ENCODE results near the gene ADAMTS2.

ADAMTS2 gene

DNA sequence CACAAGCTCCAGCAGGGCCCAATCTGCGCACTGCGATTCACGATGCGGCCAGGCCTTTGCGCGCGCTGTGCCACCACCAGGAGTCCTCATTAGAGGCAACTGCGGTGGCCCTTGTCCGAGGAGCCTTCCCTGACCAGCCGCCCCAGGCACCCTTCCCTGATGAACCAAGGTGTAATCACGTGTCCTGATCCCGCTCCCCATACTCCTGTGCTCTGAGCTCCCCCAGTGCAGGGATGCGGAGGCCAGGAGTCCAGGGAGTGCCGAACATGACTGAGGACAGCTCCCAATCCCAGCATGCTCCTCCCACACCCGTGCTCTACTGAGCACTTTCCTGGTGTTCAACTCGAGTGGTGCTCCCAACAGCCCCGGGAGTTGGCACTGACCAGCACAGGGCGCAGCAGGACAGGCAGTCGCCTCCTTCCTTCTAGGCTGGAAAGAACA, 150.3 kb downstream of the ADAMTS2 start:
- DNase-seq (ENCODE audit: low spot score): no peak

GRCh38 chr5:179194201-179194910, 150.9 kb downstream of the ADAMTS2 start:
- DNase-seq (ENCODE audit: low spot score): no peak

GRCh38 chr5:179193746-179194145, 151.5 kb downstream of the ADAMTS2 start:
- no peak for DNase-seq (ENCODE audit: low spot score)

DNA sequence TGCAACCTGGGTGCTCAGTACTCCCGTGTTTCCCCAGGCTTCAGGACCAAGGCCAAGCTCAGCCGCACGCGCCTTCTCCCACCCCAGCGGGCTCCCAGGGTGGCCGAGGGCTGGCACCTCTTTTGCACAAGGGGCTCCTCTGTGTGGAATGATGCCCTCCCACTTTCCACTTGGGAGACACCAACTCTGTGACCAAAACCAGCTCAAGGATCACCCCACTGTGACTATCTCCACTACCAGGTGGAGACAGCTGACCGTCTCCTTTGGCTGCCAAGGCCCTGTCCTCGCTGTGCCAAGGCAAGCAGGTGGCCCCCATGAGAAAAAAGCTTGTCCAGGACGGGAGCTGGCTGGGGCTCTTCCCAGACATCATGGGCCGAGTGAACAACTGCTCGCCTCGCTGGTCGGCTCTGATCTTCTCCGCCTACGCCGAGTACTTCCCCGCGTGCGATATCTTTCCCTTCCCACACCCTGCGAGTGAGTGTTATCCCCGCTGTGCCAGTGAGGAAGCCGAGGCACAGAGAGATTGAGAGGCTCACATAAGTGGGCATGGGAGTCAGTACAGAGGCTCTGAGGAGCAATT, 152.3 kb downstream of the ADAMTS2 start:
- no peak for DNase-seq (ENCODE audit: low spot score)

DNA sequence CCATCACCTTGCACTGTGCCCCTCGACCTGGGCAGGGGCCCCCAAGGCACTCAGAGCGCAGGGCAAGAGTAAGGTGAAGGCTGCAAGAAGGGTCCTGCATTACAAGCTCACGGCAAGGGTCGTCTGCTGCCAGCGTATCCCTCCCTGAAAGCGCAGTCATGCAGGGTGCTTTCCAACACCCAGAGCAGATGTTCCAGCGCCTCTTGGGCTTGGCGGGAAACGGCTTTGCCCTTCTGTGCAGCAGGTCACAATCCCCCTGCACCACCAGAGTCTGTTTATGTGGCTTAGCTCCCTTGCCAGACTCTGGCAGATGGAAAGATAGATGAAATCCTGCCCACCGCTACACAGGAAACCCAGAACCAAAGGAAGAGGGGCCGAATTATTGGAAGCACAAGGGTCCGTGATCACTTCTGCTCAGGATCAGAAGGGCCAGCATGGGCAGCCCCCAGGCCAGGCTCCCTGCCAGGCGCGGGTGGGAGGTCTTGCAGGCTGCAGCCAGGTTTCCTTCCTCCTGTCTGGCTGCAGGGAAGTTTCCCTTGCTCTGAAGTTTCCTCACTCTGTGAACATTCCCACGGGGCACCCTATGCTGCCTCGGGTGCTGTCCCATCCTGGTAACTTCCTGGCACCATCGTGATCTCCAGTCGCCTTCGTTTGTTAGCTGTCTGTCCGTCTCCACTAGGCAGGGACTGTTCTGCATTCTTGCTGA, 152.9 kb downstream of the ADAMTS2 start:
- DNase-seq (ENCODE audit: low spot score): peak; percentile 74

GRCh38 chr5:179191506-179192184, 153.6 kb downstream of the ADAMTS2 start:
- DNase-seq (ENCODE audit: low spot score): no peak

GRCh38 chr5:179190851-179191505, 154.3 kb downstream of the ADAMTS2 start:
- DNase-seq (ENCODE audit: low spot score): no peak

GRCh38 chr5:179188636-179189035, 156.6 kb downstream of the ADAMTS2 start:
- no peak for DNase-seq (ENCODE audit: low spot score)

DNA sequence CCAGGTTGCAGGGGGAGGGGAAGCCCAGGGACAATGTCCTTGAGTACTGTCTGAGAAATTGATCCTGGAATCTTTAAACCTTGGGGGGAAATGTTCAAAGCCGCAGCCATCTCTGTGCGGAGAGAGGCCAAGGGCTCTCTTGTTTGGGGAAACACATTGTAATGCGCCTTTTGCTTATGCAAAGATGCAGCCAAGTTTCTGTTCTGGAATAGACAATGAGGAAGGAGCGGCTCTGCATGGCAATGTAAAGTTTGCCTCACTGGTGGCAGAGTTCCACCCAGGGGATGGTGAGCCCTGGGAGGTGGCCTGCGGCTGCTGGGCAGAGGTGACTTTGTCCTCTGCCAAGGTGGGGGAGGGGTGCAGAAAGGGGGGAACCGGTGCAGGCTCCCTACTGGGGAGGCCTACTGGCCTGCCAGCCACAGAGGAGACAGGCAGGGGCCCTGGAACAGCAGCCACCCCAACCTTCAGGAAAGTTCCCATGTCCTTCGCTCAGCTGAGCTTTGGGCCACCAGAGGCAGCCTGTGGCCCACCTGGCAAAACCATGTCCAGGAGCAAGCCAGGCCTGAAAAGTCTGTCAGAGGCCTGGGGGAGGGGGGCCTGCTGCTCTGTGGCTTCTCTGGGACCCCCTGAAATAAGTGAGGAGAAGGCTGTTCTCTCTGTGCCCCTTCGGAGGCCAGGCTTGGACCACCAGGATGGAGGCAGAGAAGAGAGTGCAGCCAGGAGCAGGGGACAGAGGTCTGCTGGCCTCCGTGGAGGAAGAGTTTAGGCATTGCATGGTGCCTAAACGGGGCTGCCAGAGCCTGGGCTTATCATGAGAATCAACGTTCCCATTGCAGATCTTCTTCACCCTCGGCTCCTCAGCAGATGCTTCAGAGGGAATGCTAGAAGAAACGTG, 157.3 kb downstream of the ADAMTS2 start:
- no peak for DNase-seq (ENCODE audit: low spot score)

- no peak for DNase-seq (ENCODE audit: low spot score)
Observed at GRCh38 chr5:179187229-179187678, 158.0 kb downstream of the ADAMTS2 start.

DNA sequence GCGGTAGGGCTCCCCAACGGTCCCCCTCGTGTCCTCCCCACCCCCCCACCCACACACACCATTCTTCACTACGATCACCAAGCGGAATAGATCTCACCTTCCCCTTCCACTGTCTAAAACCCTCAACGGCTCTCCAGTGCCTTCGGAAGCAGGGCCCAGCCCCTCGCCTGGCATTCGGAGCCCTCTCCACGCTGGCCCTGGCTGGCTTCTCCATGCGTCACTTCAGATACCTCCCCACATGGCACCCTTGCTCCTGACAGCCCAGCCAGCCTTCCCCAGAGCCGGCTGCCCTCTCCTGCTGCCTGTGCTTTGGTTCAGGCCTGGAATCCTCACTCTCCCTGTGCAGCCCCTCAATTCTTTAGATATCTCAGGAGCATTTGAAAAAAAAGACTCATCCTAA, 158.5 kb downstream of the ADAMTS2 start:
- no peak for DNase-seq (ENCODE audit: low spot score)

DNA sequence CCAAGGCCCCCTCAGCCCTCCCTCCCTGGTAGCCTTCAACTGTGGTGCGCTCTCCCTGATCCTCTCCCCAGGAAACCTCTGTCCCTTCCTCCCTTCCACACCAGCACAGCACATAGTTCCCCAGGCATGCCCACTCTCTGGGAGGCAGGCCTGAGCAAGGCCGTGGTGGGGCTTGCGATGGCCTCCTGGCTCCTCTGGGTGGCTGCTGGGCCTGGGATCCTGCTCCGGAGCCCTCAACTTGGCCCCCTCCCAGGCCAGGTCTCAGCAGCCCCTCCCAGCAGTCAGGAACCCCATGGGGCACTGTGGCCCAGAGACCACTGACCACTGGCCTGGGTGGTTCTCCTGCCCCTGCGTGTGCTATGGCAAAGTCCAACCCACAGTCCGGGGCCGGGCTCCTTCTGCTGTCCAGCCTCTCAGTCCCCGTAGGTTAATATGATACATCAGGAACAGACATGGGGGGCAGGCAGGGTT, 159.3 kb downstream of the ADAMTS2 start:
- DNase-seq (ENCODE audit: low spot score): no peak

- DNase-seq (ENCODE audit: low spot score): no peak
Observed at GRCh38 chr5:179185256-179185940, 159.9 kb downstream of the ADAMTS2 start.

- no peak for DNase-seq (ENCODE audit: low spot score)
Observed at GRCh38 chr5:179184521-179185050, 160.7 kb downstream of the ADAMTS2 start.

GRCh38 chr5:179183481-179183880, 161.8 kb downstream of the ADAMTS2 start:
- DNase-seq (ENCODE audit: low spot score): no peak

DNA sequence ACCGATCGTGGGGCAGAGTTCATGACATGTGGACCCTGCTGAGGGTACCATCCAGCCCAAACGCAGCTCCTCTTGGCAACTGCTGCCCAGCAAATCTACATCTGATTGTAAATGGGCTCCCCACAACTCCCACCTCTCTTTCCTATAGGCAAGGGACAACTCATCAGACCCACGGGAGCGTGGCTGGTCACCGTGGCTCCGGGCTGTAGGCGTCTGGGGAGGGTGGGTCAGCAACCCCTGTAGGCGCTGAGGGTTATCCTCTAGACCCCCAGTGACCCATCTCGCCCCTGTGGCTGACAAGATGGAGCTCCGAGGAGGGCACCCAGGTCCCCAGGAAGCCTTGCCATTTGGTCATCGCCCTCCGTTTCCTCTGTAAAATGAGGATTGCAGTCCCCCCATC, 162.7 kb downstream of the ADAMTS2 start:
- no peak for DNase-seq (ENCODE audit: low spot score)

DNA sequence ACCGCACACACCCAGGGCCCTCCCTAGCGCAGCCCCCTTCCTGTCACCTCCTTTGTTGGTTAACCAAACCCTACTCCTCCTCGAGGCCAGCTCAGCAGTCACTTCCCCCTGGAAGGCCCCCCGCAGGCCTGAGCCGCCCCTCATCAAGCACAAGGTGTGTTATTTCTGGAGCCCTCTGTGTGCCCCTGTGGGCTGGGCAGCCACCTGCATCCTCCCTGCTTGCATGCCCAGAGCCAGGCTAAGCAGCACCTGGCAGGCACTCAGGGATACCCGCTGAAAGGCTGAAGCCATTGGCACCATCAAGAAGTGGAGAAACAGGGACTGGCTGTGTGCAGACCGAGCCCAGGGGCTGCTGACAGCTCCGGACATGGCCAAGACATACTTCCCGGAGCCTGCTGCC, 163.3 kb downstream of the ADAMTS2 start:
- DNase-seq (ENCODE audit: low spot score): no peak

DNA sequence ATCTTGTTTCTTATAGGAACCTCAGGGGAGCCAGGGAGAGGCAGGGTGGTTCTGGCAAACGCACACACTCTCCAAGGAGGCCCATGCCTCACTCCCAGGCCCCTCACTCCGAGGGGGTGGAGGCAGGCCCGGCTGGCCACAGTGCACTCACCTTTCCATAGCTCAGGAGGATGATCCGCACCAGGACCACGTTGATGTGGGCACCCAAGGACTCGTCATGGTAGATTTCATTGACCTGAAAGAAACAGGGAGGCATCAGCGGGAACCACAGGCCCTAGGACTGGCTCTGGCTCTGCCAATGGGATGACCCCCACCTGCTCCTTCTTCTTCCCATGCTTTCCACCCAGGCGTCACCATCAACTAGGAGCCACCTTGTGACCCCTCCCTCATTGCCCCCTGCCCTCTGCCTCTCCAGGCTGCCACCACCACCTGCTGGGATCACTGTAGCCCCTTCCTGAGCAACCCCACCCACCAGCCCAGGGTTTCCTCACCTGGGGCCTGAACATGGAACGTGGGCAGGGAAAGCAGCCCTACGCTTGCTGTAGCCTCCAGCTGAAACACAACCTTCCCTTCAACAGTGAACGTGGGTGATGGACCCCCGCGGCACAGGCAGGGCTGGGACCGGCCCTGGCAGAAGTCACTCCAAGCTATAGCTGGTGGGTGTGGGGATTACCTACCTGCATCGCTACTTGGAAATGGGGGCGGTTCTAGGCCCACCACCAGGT, 164.2 kb downstream of the ADAMTS2 start:
- no peak for DNase-seq (ENCODE audit: low spot score)

GRCh38 chr5:179180061-179180610, 165.1 kb downstream of the ADAMTS2 start:
- DNase-seq (ENCODE audit: low spot score): no peak

Data from D341Med (cell line).